Endothelial cell of umbilical vein (primary cell): ENCODE results near the gene CFAP77. TPM values are rescaled to one million over a fixed set of nuclear protein-coding genes. Genes with fewer than 3 reads are reported as not detected.

Experiments
- BruUV-seq: library from RNA; stranded (reverse); fragments of 400-500 nt; replicated peaks from 2 replicates; lab custom pipeline; 2021; lab: Mats Ljungman, UMichigan
- CTCF ChIA-PET: fragments of 300-600, 350-600 bp; sonication (Branson Sonifier 250); formaldehyde crosslinking; loops from one replicate; lab custom pipeline; 2021; ENCODE audit warnings: antibody characterized with exemption, inconsistent platforms; lab: Charles Lee
- POLR2A ChIA-PET: fragments of 300-600, 350-600 bp; sonication (Branson Sonifier 250); formaldehyde crosslinking; loops from one replicate; lab custom pipeline; 2021; ENCODE audit warnings: antibody characterized with exemption, inconsistent platforms; lab: Charles Lee
- DNase-seq: peaks from one replicate; pipeline ENCODE4 v3.0.0-alpha.2; 2011; ENCODE audit warnings: low read depth, low spot score
- FAIRE-seq: peaks from 2 replicates; lab custom pipeline; 2011; peaks lifted over from hg19 to GRCh38; lab: Jason Lieb, UNC
- H2AFZ ChIP-seq: 2 replicates; pipeline ENCODE4 v1.6.0; 2012; ENCODE audit warnings: low read depth, low read length, control low read depth, inconsistent platforms
- H3K27ac ChIP-seq: 2 replicates; pipeline ENCODE4 v1.5.1; 2011; ENCODE audit warnings: low read depth, mild to moderate bottlenecking, control low read depth, low read length, moderate library complexity; ENCODE audit not compliant: insufficient read depth
- H3K27me3 ChIP-seq, 2 experiments: 2 replicates each; pipeline versions ENCODE4 v1.6.0 to v1.6.1; 2011; ENCODE audit warnings: low read length in 2 of 2, mixed read lengths in 1 of 2; ENCODE audit not compliant: control insufficient read depth in 2 of 2, insufficient read depth in 2 of 2
- H3K36me3 ChIP-seq, 2 experiments: 2 replicates in 1 of 2; 3 replicates in 1 of 2; pipeline ENCODE4 v1.5.1; 2011; ENCODE audit warnings: low read length in 2 of 2, mild to moderate bottlenecking in 1 of 2, moderate library complexity in 1 of 2; ENCODE audit not compliant: control insufficient read depth in 2 of 2, insufficient read depth in 2 of 2; ENCODE audit errors: extremely low read depth in 1 of 2
- H3K4me1 ChIP-seq: 3 replicates; pipeline ENCODE4 v1.5.1; 2011; ENCODE audit warnings: mild to moderate bottlenecking, low read length; ENCODE audit not compliant: control insufficient read depth, insufficient read depth; ENCODE audit errors: extremely low read depth
- H3K4me2 ChIP-seq: 2 replicates; pipeline ENCODE4 v1.6.1; 2011; ENCODE audit warnings: low read length, control low read depth, mixed read lengths; ENCODE audit not compliant: insufficient read depth
- H3K4me3 ChIP-seq, 3 experiments: fragments of 200-600 bp in 1 of 3; sonication (generic), shearing (Covaris generic) in 1 of 3; replicated peaks in 1 of 3; 2 replicates each; pipeline ENCODE4 v1.5.1; 2011 to 2016; ENCODE audit warnings: control low read depth in 3 of 3, low read length in 3 of 3, mild to moderate bottlenecking in 2 of 3, inconsistent platforms in 1 of 3, low read depth in 1 of 3, moderate library complexity in 1 of 3; ENCODE audit not compliant: insufficient read depth in 1 of 3
- H3K79me2 ChIP-seq: 2 replicates; pipeline ENCODE4 v1.6.0; 2012; ENCODE audit warnings: low read length, inconsistent platforms; ENCODE audit not compliant: control insufficient read depth, insufficient read depth
- H3K9ac ChIP-seq: replicated peaks from 2 replicates; pipeline ENCODE3; 2011; ENCODE audit warnings: low read length, control low read depth; ENCODE audit not compliant: insufficient read depth; ENCODE audit errors: extremely low read depth
- H3K9me1 ChIP-seq: replicated peaks from 3 replicates; pipeline ENCODE4 v1.6.0; 2011; ENCODE audit warnings: mild to moderate bottlenecking, low read length; ENCODE audit not compliant: control insufficient read depth, insufficient read depth; ENCODE audit errors: extremely low read depth
- H3K9me3 ChIP-seq: replicated peaks from 2 replicates; pipeline ENCODE4 v1.5.1; 2012; ENCODE audit warnings: low read length, inconsistent platforms; ENCODE audit not compliant: control insufficient read depth, insufficient read depth
- H4K20me1 ChIP-seq: replicated peaks from 2 replicates; pipeline ENCODE3; 2011; ENCODE audit warnings: mild to moderate bottlenecking, low read length; ENCODE audit not compliant: control insufficient read depth, insufficient read depth; ENCODE audit errors: extremely low read depth
- EZH2 ChIP-seq: IDR thresholded peaks from 2 replicates; pipeline ENCODE4 v1.6.1; 2012; ENCODE audit warnings: borderline replicate concordance, low read depth, mild to moderate bottlenecking, moderate library complexity, low read length, inconsistent platforms; ENCODE audit not compliant: severe bottlenecking
- FOS ChIP-seq: IDR thresholded peaks from 2 replicates; pipeline ENCODE4 v1.6.1; 2011; ENCODE audit warnings: mild to moderate bottlenecking, low read length, moderate library complexity, borderline replicate concordance; ENCODE audit not compliant: insufficient read depth
- GATA2 ChIP-seq: IDR thresholded peaks from 2 replicates; pipeline ENCODE4 v1.7.0; 2011; ENCODE audit warnings: low read depth, mild to moderate bottlenecking, moderate library complexity, mixed read lengths, low read length; ENCODE audit not compliant: insufficient read length, insufficient read depth
- JUN ChIP-seq: IDR thresholded peaks from 2 replicates; pipeline ENCODE4 v1.6.1; 2011; ENCODE audit warnings: borderline replicate concordance, low read depth; ENCODE audit not compliant: insufficient read length, insufficient read depth
- MYC ChIP-seq: IDR thresholded peaks from one replicate; pipeline ENCODE4 v1.6.1; 2011; ENCODE audit warnings: mild to moderate bottlenecking, low read depth, low read length
- POLR2A ChIP-seq: IDR thresholded peaks from 2 replicates; pipeline ENCODE4 v1.6.1; 2012; ENCODE audit warnings: low read depth, mild to moderate bottlenecking, control low read depth, low read length
- POLR2AphosphoS5 ChIP-seq: IDR thresholded peaks from 2 replicates; pipeline ENCODE4 v1.6.1; 2012; ENCODE audit warnings: low read depth, mild to moderate bottlenecking, control low read depth, low read length, moderate library complexity; ENCODE audit not compliant: insufficient read depth
- dilution Hi-C: fragments of 300-500 bp; cut with MboI; formaldehyde crosslinking; loops from one replicate; pipeline ENCODE4 v1.15.0; 2019; ENCODE audit warnings: low sequenced_read_pairs; ENCODE audit not compliant: extremely low pct_ligation_motif_present
- intact Hi-C: fragments of 100-400 bp; cut with micrococcal nuclease; formaldehyde crosslinking; loops from one replicate; pipeline ENCODE4 v1.10.0; 2022
- polyA plus RNA-seq, 4 experiments: library from polyadenylated mRNA; depleted of rRNA in 3 of 4; stranded (reverse) in 3 of 4; unstranded in 1 of 4; fragments of >200 nt; gene quantifications; 2 replicates each; pipeline versions ENCODE4 v1.2.1 to v1.2.3, GENCODE V29; 2011 to 2012; ENCODE audit warnings: missing spikeins in 1 of 4
- total RNA-seq: library from RNA; stranded (reverse); gene quantifications from 2 replicates; pipeline ENCODE4 v1.2.3, GENCODE V29; 2021
- TF ChIP-seq, protein P1 (sequence below), 2 donors: IDR thresholded peaks; 1 replicate in 1 of 2; 2 replicates in 1 of 2; pipeline ENCODE4 v1.5.1; 2011; ENCODE audit warnings: low read length in 2 of 2, mild to moderate bottlenecking in 2 of 2, moderate library complexity in 2 of 2, control low read depth in 1 of 2, inconsistent platforms in 1 of 2, low read depth in 1 of 2; ENCODE audit not compliant: insufficient read depth in 1 of 2; ENCODE audit errors: extremely low read depth in 1 of 2
- TF ChIP-seq, protein P2 (sequence below): IDR thresholded peaks from 2 replicates; pipeline ENCODE4 v1.6.1; 2011; ENCODE audit not compliant: insufficient read depth, insufficient read length

CFAP77 gene
- total and polyA plus RNA-seq, 2 donors (not counting 3 experiments of a cell fraction or from before 2014, with no cell fraction given), result not detected

DNA sequence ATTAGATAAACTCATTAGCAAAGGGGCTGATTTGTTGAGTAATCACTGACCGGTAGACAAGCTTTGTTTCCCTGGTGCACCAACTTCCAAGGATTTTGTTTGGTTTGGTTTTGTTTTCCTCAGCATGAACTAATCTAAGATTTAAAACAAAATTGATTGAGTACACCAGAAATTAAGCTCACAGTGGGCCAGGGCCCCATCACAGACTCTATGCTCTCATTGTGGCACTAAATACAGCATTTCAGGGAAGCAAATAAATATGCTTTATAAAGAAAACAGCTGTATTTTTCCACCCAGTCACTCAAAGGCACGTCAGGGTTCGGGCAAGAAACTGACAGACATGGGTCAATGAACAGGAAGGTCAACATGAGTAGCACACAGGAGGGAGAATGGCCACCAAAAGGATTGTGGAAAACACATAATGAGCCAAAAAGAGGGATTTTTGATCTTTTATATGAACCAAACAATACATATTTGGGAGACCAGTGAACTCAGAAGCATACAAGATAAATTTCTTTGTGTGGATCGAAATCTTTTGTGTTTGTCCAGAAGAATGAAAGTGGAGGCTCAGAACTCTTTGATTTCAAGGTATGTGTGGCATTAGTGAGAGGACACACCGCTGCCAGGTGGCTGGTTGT, 8.8 kb downstream of the CFAP77 start:
- Histone ChIP-seq H3K9me3 (no peaks in the 10 kb centered on the region), H2AFZ (no peak overlapping the region), H3K4me3 (no peak overlapping the region), H4K20me1 (no peaks in the 10 kb centered on the region), H3K27ac (no peak overlapping the region), H3K9me1 (no peaks in the 10 kb centered on the region), H3K36me3 (no peaks in the 10 kb centered on the region), H3K79me2 (no peaks in the 10 kb centered on the region), H3K27me3 (peaks cover 37 to 39% of the 10 kb centered on the region in 2 experiments), H3K4me2 (no peak overlapping the region), H3K9ac (no peak overlapping the region), H3K4me1 (no peaks in the 10 kb centered on the region)
- no peak for TF ChIP-seq FOS
- TF ChIP-seq MYC, result no peak
- dilution Hi-C loops (no loop called here), intact Hi-C loops (no loop called here)
- CTCF ChIA-PET, result interaction anchor here (0.7 to 1.3 kb wide), 3 partner anchors 19 to 156 kb away, joined by 3 to 4 read pairs (median 4); no protein-coding TSS in a partner anchor
- BruUV-seq, result no TSS peak
- DNase-seq (no peak), FAIRE-seq (no peak)
- POLR2A ChIA-PET, result no interaction called here

DNA sequence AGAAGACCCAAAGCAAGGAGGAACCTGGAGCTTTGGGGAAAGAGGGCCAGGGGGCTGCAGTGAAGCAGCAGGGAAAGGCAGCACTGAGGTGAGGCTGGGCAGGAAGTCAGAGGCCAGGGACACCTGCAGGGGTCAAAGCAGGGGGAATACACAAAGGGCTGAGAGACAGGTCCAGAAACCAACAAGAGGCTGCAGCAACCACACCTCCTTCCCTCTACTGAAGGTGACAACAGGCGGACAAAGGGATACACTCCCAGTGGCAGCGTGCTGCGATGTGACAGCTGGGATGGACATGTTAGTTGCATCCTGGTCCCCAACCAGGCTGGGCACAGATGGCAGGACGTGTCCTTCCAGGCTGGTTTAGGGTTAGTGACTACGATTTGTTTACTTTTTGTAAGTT, 12.6 kb downstream of the CFAP77 start:
- POLR2A ChIA-PET, result no interaction called here
- Histone ChIP-seq H2AFZ (no peak overlapping the region), H4K20me1 (no peaks in the 10 kb centered on the region), H3K27ac (no peak overlapping the region), H3K4me2 (no peak overlapping the region), H3K4me1 (no peaks in the 10 kb centered on the region), H3K4me3 (no peak overlapping the region), H3K9me1 (no peaks in the 10 kb centered on the region), H3K27me3 (peaks cover 42 to 45% of the 10 kb centered on the region in 2 experiments), H3K9me3 (no peaks in the 10 kb centered on the region), H3K36me3 (no peaks in the 10 kb centered on the region), H3K79me2 (no peaks in the 10 kb centered on the region), H3K9ac (no peak overlapping the region)
- CTCF ChIA-PET, result interaction anchor here (1.6 kb wide), 1 partner anchor 10 kb away, joined by 8 read pairs; no protein-coding TSS in a partner anchor
- intact Hi-C loops, result no loop called here
- no peak for DNase-seq
- BruUV-seq, result no TSS peak
- TF ChIP-seq EZH2 (no peak), POLR2A (no peak), JUN (no peak), FOS (no peak), MYC (no peak), GATA2 (no peak), POLR2AphosphoS5 (no peak)
- TF ChIP-seq, protein P1, sequence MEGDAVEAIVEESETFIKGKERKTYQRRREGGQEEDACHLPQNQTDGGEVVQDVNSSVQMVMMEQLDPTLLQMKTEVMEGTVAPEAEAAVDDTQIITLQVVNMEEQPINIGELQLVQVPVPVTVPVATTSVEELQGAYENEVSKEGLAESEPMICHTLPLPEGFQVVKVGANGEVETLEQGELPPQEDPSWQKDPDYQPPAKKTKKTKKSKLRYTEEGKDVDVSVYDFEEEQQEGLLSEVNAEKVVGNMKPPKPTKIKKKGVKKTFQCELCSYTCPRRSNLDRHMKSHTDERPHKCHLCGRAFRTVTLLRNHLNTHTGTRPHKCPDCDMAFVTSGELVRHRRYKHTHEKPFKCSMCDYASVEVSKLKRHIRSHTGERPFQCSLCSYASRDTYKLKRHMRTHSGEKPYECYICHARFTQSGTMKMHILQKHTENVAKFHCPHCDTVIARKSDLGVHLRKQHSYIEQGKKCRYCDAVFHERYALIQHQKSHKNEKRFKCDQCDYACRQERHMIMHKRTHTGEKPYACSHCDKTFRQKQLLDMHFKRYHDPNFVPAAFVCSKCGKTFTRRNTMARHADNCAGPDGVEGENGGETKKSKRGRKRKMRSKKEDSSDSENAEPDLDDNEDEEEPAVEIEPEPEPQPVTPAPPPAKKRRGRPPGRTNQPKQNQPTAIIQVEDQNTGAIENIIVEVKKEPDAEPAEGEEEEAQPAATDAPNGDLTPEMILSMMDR (IDR thresholded peaks at IDR 0.05; ENCODE audit: extremely low read depth in 1 of 2, insufficient read depth in 1 of 2, low read depth in 1 of 2, low read length in 2 of 2), result no peak
- TF ChIP-seq, protein P2, sequence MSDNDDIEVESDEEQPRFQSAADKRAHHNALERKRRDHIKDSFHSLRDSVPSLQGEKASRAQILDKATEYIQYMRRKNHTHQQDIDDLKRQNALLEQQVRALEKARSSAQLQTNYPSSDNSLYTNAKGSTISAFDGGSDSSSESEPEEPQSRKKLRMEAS, result no peak
- no peak for FAIRE-seq
- dilution Hi-C loops, result no loop called here
